Lung (tissue), 12 donors: ENCODE data around the gene POU6F2. TPM values are rescaled to one million over a fixed set of nuclear protein-coding genes. Genes with fewer than 3 reads are reported as not detected.

Experiments used
- ATAC-seq: fragments of 200-7000 bp; cut with Tn5 transposase; one replicate; pipeline ENCODE4 v1.9.1; 2020; ENCODE audit warnings: moderate number of reproducible peaks; ENCODE audit not compliant: insufficient read depth, low FRiP score
- DNase-seq, 3 donors: peaks; one replicate each; pipeline ENCODE4 v3.0.0-alpha.2; 2013 to 2017
- H3K27ac ChIP-seq, 2 donors: one replicate each; pipeline ENCODE4 v1.5.1; 2013; ENCODE audit warnings: mild to moderate bottlenecking in 2 of 2, moderate library complexity in 2 of 2, control low read depth in 1 of 2, inconsistent platforms in 1 of 2, low read depth in 1 of 2, low read length in 1 of 2
- H3K27me3 ChIP-seq, 3 donors: one replicate each; pipeline ENCODE4 v1.5.1; 2013; ENCODE audit warnings: low read length in 2 of 3; ENCODE audit not compliant: control insufficient read depth in 3 of 3, insufficient read depth in 3 of 3
- H3K36me3 ChIP-seq, 4 donors: one replicate each; pipeline ENCODE4 v1.5.1; 2013; ENCODE audit warnings: low read length in 4 of 4, mild to moderate bottlenecking in 1 of 4, moderate library complexity in 1 of 4; ENCODE audit not compliant: control insufficient read depth in 4 of 4, insufficient read depth in 4 of 4
- H3K4me1 ChIP-seq, 5 donors: one replicate each; pipeline ENCODE4 v1.5.1; 2013; ENCODE audit warnings: low read length in 5 of 5, mild to moderate bottlenecking in 2 of 5, moderate library complexity in 1 of 5; ENCODE audit not compliant: control insufficient read depth in 5 of 5, insufficient read depth in 5 of 5
- H3K4me3 ChIP-seq: one replicate; pipeline ENCODE4 v1.5.1; 2013; ENCODE audit warnings: mild to moderate bottlenecking, control low read depth, moderate library complexity
- H3K9ac ChIP-seq, 2 donors: one replicate each; pipeline ENCODE4 v1.5.1; 2013; ENCODE audit warnings: low read length in 2 of 2, control low read depth in 1 of 2; ENCODE audit not compliant: insufficient read depth in 1 of 2
- H3K9me3 ChIP-seq, 4 donors: one replicate each; pipeline ENCODE4 v1.5.1; 2013; ENCODE audit warnings: low read length in 3 of 4, mild to moderate bottlenecking in 1 of 4, moderate library complexity in 1 of 4; ENCODE audit not compliant: control insufficient read depth in 4 of 4, insufficient read depth in 3 of 4
- CTCF ChIP-seq: IDR thresholded peaks from 2 replicates; pipeline ENCODE4 v1.5.1; 2012; ENCODE audit warnings: mild to moderate bottlenecking; ENCODE audit errors: control extremely low read depth, extremely low read depth
- WGBS, 2 donors: extraction: QIAGEN DNeasy Blood & Tissue Kit; methylation state at CpG; one replicate each; pipeline ENCODE4 v1.1.7; 2013; 5-methylcytosine and 5-hydroxymethylcytosine counted together
- polyA plus RNA-seq, 2 donors: library from polyadenylated mRNA; stranded (reverse); fragments of 200-250 nt; gene quantifications; one replicate each; pipeline ENCODE4 v1.2.1, GENCODE V29; 2013
- total RNA-seq, 2 donors: library from RNA; depleted of rRNA in 1 of 2; stranded (reverse); fragments of >200 nt in 1 of 2; gene quantifications; one replicate each; pipeline ENCODE4 v1.2.1, GENCODE V29; 2014 to 2021
- donor health status: control.
- donor health status: control.
- donor health status: Bipolar disorder and iron deficiency.
- donor health status: healthy.
- donor health status: DM: yes; HTN: yes; CAD: no.

The POU6F2 gene
- total and polyA plus RNA-seq, 4 donors: 0.08 to 0.18 TPM; not detected in 2

GRCh38 chr7:39288303-39288702 is 310.6 kb downstream of the POU6F2 start:
- no peak overlapping the region for H3K9ac ChIP-seq
- 82 to 83% methylated on average over 3 of the region's 3 CpGs for WGBS, 2 donors

GRCh38 chr7:39291628-39292410 is 314.1 kb downstream of the POU6F2 start:
- peaks cover 0 to 2% (median 0%) of the 10 kb centered on the region in 4 donors for H3K9me3 ChIP-seq
- ATAC-seq (no peak), DNase-seq (no peak)
- no peaks in the 10 kb centered on the region for H3K36me3 ChIP-seq
- H3K27me3 ChIP-seq: peaks cover 0 to 5% (median 0%) of the 10 kb centered on the region in 3 donors
- H3K4me1 ChIP-seq: no peaks in the 10 kb centered on the region
- no peak overlapping the region for H3K27ac ChIP-seq
- WGBS, 2 donors: 60 to 75% methylated on average over 10 of the region's 10 CpGs
- TF ChIP-seq CTCF: no peak
- no peak overlapping the region for H3K9ac ChIP-seq
- H3K4me3 ChIP-seq: no peak overlapping the region

More at GRCh38 chr7:39288303-39288702, 310.6 kb downstream of the POU6F2 start:
- TF ChIP-seq CTCF: no peak
- H3K27ac ChIP-seq: no peak overlapping the region
- ATAC-seq (no peak), DNase-seq (no peak)
- peaks cover 0 to 3% (median 0%) of the 10 kb centered on the region in 3 donors for H3K27me3 ChIP-seq
- H3K4me3 ChIP-seq: no peak overlapping the region
- H3K9me3 ChIP-seq: no peaks in the 10 kb centered on the region
- H3K36me3 ChIP-seq: no peaks in the 10 kb centered on the region
- H3K4me1 ChIP-seq: no peaks in the 10 kb centered on the region

- ATAC-seq (no peak), DNase-seq (peak in 2 of 3 donors; percentile 11 to 20)
- H3K4me3 ChIP-seq: no peak overlapping the region
- TF ChIP-seq CTCF: no peak
- 64 to 69% methylated on average over 26 of the region's 26 CpGs for WGBS, 2 donors
- no peaks in the 10 kb centered on the region for H3K4me1 ChIP-seq
- no peak overlapping the region for H3K27ac ChIP-seq
- no peak overlapping the region for H3K9ac ChIP-seq
- peaks cover 0 to 5% (median 0%) of the 10 kb centered on the region in 3 donors for H3K27me3 ChIP-seq
- H3K36me3 ChIP-seq: no peaks in the 10 kb centered on the region
- peaks cover 0 to 2% (median 0%) of the 10 kb centered on the region in 4 donors for H3K9me3 ChIP-seq
These were observed 315.5 kb downstream of the POU6F2 start for GRCh38 chr7:39293056-39293823.
